ENCODE data around the gene LEF1. TPM values are rescaled to one million over a fixed set of nuclear protein-coding genes. Genes with fewer than 3 reads are reported as not detected.
"Not testable (repeated sequence)": the region's sequence is repeated elsewhere in the genome, so short reads cannot be mapped to it uniquely, and the experiment has no call there.

LEF1 gene
- total RNA-seq, 1 experiment from 2014 or later, result 52.9 TPM

DNA sequence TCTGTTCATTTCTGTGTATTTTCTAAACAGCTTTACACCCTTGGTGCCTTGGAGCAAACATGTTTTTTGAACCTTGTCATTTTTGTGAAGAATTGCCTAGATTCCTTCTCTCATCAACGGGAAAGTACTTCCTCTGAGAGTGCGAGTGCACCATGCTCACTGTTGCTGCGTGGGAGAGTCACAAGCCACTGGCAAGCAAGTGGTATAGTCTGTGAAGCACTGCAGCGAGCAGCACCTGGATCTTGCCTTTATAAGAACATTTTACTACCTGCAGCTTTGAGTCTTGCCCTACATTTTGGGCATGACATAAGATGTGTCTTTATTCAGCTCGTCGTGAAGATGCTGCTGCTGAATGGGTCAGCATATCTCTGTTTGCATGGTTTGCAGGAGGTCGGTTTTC lies 134.2 kb downstream of the LEF1 start:
- DNase-seq (ENCODE audit: low read depth), result no peak

DNA sequence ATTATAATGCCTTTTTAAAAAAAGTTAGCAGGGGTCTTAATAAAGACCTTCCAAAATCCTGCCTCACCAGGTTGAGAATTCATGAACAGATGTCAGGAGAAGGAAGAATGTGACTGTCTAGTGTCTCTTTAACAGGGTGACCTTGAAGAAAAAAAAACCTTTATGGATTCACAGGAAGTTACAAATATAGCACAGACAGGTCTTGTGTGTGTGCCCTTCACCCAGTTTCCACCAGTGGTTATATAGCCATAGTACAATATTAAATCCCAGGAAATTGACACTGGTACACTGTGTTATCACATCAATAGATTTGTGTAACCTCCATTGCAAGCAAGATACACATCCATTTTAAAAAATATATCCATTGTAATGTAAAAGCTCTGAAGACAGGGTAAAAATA lies 135.4 kb downstream of the LEF1 start:
- DNase-seq (ENCODE audit: low read depth), result no peak

DNA sequence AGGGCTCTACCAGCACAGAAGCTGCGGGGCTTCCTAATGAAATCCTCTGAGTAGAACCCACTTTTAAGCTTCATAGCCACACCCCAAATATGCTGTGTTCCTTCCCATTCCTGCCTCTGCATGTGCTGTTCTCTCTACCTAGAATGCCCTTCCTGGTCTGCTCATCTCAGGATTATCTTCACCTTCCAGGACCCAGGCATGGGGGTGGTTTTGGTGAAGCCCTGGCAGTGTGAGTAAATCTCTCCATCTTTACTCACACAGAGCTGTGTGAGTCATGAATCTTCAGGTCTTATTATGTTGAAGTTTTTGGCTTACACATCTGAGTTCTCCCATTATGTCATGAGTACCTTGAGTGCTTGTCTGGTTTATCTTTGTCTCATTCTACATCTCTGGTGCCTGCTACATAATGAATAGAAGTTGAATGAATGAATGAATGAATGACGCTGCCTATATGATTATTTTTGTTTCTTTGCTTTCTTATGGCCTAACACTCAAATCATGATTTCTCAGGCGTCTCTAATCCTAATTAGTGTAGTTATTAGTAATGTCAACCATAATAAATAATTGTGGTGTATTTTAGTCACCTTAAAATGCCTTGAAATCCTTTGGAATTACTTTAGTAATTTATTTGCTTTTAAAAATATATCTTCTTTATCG lies 137.2 kb downstream of the LEF1 start:
- DNase-seq (ENCODE audit: low read depth), result peak; percentile 22

DNA sequence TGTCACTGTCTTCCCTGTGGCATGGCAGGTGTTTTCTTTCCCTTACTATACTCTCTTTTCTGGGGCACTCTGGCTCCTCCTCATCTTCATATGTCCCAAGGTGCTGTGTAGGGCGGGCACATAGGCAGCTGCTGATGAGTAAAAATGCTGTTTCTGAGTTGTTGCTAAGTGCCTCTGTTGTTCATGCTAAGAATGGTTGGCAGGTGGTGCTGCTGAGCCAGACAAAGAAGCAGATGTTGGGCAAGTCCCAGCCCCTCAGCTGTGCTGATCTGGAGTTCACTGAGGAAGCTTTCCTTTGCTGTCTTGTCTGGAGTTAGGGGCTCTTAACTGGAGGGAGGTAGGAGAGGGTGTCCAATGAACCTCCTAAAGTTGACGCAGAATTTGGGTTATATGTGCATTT lies 138.4 kb downstream of the LEF1 start:
- peak; percentile 59 for DNase-seq (ENCODE audit: low read depth)

DNA sequence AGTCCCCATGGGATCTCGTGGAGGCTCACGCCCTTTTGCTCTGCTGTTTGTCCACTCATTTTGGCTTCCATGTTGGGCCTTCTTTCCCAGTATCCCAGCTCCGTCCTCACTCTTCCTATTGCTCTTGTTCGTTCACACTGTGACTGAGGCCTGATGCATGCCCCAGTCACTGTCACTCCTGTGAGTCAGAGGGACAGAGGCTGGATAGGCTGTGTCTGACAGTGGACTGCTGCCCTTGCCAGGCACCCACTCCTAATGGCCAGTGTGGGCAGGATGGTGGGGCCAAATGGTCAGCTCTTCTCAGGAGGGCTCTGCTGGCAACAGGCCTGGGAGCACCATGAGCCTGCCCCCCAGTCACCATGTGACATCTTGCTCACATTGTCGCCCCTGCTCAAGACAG lies 139.0 kb downstream of the LEF1 start:
- DNase-seq (ENCODE audit: low read depth), result peak; percentile 34

DNA sequence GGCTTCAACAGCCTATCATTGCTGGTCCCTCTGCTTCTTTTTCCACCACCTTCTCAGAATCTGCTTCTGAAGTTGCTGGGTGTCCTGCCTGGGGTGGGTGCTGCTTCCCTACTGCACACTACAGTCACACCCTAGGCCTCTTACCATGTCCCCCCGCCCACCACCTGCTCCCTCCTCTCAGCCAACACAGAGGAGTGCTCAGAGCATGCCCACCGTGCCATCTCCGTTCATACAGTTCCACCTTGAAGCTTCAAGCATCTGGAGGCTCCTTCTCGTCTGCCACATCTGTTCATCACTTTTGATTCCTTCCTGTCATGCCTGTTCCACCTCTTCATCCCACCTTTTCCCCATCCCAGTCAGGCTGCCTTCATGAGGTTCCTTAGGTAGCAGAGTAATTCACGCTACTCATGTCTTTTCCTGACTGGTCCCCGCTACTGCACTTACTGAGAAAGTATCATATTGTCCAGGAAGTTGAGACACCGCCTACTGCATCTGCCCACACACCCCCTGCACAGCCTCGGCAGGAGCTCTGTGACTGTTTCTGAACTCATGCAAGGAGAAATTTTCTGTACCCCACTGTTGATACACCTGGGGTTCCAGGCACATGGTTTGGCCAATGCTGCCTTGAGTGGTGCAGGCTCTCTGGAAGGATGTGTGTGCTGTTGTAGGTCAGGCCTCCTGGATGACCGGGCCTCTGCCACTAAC lies 139.6 kb downstream of the LEF1 start:
- no peak for DNase-seq (ENCODE audit: low read depth)

DNA sequence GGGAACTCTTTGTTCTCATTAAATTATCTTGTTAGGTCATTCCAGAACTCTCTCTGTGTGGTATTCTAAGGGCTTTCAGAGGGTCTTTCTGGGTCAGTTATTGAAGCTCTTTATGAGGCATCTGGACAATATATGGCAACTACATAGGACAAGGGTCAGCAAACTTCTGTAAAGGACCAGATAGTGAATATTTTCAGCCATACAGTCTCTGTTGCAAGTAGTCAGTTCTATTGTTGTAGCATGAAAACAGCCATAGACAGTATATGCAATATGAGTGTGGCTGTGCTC lies 143.9 kb downstream of the LEF1 start:
- DNase-seq (ENCODE audit: low read depth), result no peak

DNA sequence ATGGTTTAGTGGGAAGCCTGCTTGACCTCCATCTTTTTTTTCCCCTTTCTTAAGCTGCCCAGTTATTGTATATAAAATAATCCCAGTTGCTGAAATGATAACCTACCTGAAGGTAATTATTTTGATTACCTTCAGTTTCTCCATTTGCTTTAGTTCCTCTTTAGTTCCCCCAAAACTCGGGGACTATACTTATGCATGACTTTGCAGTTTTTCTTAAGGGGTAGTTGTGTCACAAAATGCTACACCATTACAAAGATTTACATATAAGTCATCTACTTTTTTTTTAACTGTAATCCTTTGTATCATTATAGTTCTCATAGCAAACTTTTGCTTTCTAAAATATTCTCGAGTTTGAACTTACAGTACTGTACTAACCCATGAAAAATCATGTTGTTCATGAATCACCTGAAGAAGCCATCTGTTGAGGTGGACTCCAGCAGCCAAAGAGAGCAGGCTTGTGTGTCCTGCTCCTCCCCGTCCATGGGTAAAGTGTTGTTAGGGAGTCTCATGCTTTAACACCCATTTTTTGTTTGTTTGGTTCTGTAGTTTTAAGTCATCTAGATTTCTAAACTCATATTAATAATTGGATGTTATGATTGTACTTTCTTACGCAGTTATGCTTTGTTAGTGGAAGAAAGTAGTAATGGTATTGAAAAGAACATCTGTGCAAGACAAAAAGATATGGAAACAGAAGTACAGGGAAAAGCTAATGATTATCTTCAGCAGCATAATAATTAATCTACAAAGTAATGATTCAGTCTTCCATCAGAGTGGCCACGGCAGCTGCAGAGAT lies 144.5 kb downstream of the LEF1 start:
- no peak for DNase-seq (ENCODE audit: low read depth)

DNA sequence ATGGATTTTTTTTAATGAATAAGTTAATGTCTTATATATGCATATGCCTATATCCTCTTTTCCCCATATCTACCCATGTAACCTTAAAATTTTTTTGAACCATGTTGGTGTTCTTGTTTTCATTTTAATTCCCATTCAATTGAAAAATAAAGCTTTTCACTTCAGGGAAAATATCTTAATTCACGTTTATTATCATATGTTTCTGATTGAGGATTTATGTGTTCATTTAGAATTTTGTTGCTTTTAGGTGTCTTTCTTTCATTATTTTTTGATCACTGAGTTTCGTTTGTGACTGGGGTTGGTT lies 149.9 kb downstream of the LEF1 start:
- no peak for DNase-seq (ENCODE audit: low read depth)

DNA sequence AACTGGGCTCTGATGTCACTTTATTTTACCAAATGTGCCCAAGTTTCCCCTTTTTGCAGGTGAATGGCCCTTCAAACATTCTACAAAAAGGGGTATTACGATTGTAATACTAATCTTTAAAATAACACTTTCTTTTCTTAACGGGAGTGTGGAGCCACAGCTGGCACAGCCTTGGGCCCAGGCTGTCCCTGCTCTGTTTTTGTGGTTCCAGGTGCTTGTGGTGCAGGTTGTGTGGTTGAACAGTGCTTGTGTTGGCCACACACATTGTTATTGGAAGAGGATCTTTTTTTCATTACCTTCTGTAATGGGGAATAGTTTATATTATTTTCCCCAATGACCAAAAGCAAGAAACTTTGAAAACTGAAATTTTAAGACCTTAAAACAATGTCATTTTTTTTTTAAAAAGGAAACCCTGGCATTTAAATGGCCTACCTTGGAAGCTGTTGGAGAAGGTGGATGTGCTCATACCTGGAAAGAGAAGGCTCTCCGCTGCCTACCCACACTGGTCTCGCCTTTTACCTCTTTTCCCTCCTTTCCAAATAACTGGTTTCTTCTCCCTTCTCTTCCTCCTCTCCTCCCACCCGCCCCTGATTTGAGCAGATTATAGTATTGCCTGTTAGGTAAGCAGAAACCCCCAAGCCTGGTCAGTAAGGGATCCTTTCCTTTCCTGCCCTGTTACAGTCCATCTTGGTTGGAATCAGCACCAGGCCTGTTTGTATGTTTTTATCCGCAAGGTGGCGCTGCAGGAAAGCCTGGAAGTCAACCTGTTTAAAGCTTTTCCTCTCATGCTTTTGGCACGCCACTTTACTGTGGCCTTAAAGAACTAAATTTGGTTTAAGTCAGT lies 150.5 kb downstream of the LEF1 start:
- DNase-seq (ENCODE audit: low read depth), result peak; percentile 65

DNA sequence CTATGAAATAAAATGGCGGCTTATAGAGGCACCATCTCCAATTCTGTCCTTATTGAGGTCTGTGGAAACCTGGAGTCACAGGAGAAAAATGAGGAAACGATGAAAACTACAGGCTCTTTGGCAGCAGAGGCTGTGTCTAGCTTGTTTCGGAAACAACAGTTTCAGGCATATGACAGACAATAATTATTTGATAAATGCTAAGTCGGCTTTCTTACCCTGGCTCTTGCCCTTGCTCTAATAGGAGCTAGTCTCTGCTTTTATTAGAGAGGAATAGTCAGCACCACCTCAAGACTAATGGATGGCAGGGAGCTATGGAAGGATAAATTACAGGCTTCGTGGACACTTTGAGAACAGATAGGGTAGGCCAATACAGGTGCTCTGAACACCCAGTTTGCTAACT lies 154.8 kb downstream of the LEF1 start:
- no peak for DNase-seq (ENCODE audit: low read depth)

DNA sequence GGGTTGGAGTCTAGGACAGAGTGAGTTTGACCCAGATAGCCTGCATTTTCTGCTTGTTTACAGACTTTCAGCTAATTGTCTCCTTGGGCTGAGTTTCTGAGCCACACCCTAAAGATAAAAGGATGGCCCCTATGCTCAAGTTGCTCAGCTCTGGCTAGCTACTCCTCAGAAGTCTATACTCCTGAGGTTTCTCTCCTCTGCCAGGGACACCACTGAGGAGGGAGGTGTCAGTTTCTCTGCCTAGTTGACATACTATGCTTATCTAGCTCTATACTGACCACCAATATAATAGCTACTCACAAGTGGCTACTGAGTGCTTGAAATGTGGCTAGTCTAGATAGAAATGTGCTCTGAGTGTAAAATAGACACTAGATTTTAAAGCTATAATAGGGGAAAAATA lies 155.4 kb downstream of the LEF1 start:
- DNase-seq (ENCODE audit: low read depth), result no peak

DNA sequence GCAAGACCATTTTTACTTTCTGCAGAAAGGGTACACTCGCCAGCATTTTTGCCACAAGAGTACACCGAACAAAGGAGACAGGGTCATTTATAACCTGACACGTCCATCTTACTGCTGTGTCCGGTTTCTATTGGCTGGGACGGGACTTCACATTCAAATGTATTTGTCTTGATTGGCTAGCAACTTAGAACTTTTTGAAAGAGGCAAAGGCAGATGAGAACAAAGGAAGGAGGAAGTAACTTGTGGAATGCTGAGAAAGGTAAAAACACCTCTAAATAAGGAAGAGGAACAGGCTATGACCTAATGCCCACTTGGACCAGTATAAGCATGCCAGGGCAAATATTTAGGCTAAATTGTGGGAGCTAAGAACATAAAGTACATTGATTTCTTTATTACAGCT lies 156.3 kb downstream of the LEF1 start:
- not testable (repeated sequence) for DNase-seq (ENCODE audit: low read depth)

DNA sequence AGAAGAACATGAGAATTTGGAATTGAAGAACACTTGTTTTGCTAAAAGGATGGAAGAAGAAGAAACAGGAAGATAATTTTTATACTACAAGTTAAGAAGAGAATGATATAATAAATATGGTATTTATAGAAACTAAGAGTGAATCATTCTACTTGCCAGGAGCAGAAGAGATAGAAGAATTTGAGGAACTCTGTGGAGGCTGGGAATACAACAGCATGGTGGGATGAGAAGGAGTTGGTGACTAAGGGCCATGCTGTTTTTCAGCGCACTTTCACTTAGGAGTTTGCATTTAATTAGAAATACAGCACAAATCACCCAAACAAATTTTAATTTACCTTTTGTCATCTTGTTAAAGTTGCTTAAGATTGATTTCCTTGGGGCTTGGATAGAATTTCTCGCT lies 158.6 kb downstream of the LEF1 start:
- peak; percentile 35 for DNase-seq (ENCODE audit: low read depth)

DNA sequence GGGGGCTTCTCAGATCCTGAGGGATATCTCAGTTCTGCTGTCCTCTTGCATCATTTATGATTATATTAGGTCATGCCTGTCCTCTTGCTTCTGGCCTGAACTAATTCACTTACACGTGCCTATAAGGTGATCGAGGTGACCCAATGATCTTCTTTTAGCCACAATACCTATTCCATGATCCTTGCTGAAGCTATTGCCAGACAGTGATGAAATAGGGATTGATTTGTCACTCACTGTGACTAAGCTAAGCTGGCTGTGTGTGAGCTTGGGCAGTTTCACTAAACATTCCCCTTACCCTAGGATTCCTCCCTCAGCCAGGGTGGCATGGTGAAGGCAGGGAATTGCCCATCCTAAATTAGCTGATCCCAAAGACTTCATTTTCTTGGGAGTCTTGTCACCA lies 160.0 kb downstream of the LEF1 start:
- DNase-seq (ENCODE audit: low read depth), result peak; percentile 55

DNA sequence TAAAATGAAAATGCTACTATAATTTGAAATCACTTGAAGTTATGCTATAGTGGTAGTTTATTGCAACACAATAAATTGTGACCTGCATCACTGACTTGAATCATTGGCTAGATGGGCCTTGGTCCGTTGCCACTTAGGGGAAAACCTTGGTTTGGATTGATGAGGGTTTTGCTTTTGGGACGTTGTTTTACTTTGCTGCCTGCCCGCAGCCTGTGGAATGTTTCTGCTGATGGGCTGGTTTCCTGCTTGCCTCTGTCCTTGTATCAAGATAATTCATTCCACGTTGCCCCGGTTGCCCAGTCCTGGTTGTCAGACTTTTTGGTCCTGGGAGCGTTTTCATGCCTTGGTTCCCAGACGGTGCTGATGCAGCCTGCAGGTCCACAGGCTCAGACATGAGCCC lies 160.7 kb downstream of the LEF1 start:
- no peak for DNase-seq (ENCODE audit: low read depth)

DNA sequence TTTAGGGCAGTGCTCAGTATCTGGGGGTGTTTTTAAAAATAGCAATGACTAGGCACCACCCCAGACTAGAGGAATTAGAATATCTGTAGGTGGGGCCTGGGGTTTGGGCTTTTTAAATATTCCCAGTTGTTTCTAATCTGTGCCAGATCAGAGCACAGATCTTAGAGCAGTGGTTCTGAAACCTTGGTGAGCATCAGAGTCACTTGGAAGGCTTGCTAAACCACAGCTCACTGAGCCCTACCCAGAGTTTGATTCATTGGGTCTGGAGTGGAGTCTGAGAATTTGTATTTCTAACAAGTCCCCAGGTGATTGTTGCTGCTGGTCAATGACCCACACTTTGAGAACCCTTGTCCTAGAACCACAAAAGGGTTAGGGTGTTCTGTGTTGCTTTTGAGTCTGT lies 162.4 kb downstream of the LEF1 start:
- no peak for DNase-seq (ENCODE audit: low read depth)

DNA sequence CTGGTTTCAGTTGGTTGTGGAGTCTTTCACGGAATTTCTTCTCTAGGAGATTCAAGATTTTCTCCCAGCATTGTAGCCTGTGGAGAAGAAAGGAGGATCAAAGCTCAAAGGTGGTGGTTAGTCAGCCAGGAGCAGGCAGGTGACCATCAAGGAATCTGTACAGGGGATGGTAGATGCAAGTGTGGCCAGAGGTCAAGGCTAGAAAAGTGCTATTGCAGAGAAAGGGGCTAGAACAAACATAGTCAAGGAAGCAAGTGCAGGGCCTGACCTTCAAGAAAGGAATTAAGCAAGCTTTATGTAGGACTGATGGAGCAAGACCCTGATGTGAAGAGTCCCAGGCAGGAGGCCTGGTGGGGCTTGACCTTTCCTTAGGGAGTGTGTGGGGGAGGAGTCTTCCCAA lies 162.9 kb downstream of the LEF1 start:
- DNase-seq (ENCODE audit: low read depth), result no peak

DNA sequence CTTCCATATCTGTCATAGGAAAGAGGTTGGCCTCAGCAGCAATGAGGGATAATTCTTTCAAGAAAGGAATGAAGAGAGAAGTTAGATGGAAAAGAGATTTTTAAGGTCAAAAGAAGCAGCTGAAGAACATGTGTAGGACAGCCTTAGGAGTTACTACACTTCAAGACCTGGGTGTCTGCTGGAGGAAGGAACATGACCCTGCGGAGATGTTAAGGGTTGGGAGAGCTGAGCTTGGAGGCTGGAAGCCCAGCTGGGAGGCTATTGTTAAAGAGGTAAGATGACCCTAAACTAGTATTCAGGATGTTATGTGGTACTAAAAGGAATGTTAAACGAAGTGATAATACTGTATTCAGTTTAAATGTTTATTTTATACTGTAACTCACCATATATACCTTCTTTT lies 164.1 kb downstream of the LEF1 start:
- no peak for DNase-seq (ENCODE audit: low read depth)

DNA sequence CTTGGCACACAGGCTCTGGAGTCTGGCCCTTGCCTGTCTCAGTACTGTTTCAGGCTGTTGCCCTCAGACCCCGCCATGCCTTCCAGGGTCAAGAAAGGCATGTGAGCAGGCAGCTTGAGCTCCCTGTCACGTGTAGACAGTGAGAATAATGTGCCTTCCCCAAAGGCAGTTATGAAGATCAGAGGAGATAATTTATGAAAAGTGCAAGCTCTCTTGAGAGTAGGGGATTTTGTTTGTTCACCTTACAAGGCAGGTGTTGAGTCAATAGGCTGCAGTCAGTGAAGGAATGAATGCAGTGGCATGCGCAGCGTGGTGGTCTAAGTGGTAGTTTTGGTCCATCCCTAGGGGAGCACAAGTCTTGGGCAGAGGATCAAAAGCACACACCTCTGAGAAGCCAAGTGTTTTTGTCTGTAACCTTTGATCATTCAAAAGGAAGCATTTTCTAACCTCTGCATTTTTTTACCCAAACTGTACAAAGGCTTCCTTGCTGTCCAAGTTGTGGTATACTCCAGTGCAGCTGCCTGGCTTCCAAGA lies 164.7 kb downstream of the LEF1 start:
- DNase-seq (ENCODE audit: low read depth), result no peak

DNA sequence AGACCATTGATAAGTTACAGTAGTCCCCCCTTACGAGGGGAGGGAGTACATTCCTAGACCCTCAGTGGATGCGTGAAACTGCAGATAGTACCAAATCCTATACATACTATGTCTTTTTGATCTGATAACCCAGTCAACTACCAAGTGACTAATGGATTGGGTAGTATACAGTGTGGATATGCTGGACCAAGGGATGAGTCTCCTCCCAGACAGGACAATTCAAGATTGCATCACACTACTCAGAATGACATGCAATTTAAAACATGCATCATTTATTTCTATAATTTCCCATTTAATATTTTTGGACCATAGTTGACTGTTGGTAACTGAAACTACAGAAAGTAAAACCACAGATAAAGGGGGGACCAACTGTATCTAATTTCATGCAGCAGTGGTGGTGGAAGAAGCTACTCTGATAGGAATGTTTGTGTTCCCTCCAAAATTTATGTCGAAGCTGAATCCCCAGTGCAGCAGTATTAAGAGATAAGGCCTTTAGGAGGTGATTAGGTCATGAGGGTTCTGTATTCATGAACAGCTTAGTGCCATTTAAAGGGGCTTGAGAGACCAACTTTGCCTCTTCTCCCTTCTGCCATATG lies 167.1 kb downstream of the LEF1 start:
- peak; percentile 26 for DNase-seq (ENCODE audit: low read depth)

Measured in RPMI7951 (cell line).